ENCODE results near the gene ALDH4A1. TPM values are rescaled to one million over a fixed set of nuclear protein-coding genes. Genes with fewer than 3 reads are reported as not detected.

Gene ALDH4A1
- total and polyA plus RNA-seq, 7 donors, result 19.5 to 81.1 (median 31.9) TPM

- H3K9me3 ChIP-seq, result no peaks in the 10 kb centered on the region
These were observed 44.2 kb downstream of the ALDH4A1 start for GRCh38 chr1:18858070-18858688.

GRCh38 chr1:18856435-18856834 lies 45.9 kb downstream of the ALDH4A1 start:
- no peaks in the 10 kb centered on the region for H3K36me3 ChIP-seq (ENCODE audit: insufficient read depth in 1 of 2, low read depth in 1 of 2)
- no peak for TF ChIP-seq CTCF (IDR thresholded peaks at IDR 0.05)
- no peak for DNase-seq
- H3K4me3 ChIP-seq, result no peak overlapping the region
- ATAC-seq, result no peak
- peaks cover 0 to 6% (median 0%) of the 10 kb centered on the region in 3 donors for H3K27me3 ChIP-seq (ENCODE audit: insufficient read depth in 3 of 3, low read length in 2 of 3)
- H3K9me3 ChIP-seq, result no peaks in the 10 kb centered on the region
- no peaks in the 10 kb centered on the region for H3K4me1 ChIP-seq
- no peak overlapping the region for H3K27ac ChIP-seq
- intact Hi-C loops (cut with DNase I), result no loop called here
- WGBS, 3 donors, result 98 to 100% (median 98%) methylated on average over 1 of the region's 1 CpG

More at GRCh38 chr1:18858070-18858688, 44.2 kb downstream of the ALDH4A1 start:
- Histone ChIP-seq H3K36me3 (ENCODE audit: insufficient read depth in 1 of 2, low read depth in 1 of 2) (no peaks in the 10 kb centered on the region), H3K27ac (no peak overlapping the region), H3K4me1 (no peaks in the 10 kb centered on the region), H3K4me3 (no peak overlapping the region), H3K27me3 (ENCODE audit: insufficient read depth in 3 of 3, low read length in 2 of 3) (no peaks in the 10 kb centered on the region)
- DNase-seq (no peak), ATAC-seq (no peak)
- no peak for TF ChIP-seq CTCF (IDR thresholded peaks at IDR 0.05)
- WGBS, 3 donors, result 93 to 96% (median 94%) methylated on average over 7 of the region's 7 CpGs
- intact Hi-C loops (cut with DNase I), result no loop called here

GRCh38 chr1:18855573-18855972 lies 46.8 kb downstream of the ALDH4A1 start:
- intact Hi-C loops (cut with DNase I), result no loop called here
- 58 to 66% (median 65%) methylated on average over 6 of the region's 6 CpGs for WGBS, 3 donors
- TF ChIP-seq CTCF (IDR thresholded peaks at IDR 0.05), result no peak

GRCh38 chr1:18854331-18855025 lies 47.9 kb downstream of the ALDH4A1 start:
- DNase-seq (no peak), ATAC-seq (no peak)
- intact Hi-C loops (cut with DNase I), result no loop called here
- Histone ChIP-seq H3K4me3 (no peak overlapping the region), H3K9me3 (no peaks in the 10 kb centered on the region), H3K27me3 (ENCODE audit: insufficient read depth in 3 of 3, low read length in 2 of 3) (peaks cover 0 to 6% (median 2%) of the 10 kb centered on the region in 3 donors), H3K36me3 (ENCODE audit: insufficient read depth in 1 of 2, low read depth in 1 of 2) (no peaks in the 10 kb centered on the region), H3K27ac (no peak overlapping the region), H3K4me1 (no peaks in the 10 kb centered on the region)
- WGBS, 3 donors, result 89 to 92% (median 90%) methylated on average over 49 of the region's 49 CpGs
- TF ChIP-seq CTCF (IDR thresholded peaks at IDR 0.05), result no peak

More at GRCh38 chr1:18855573-18855972, 46.8 kb downstream of the ALDH4A1 start:
- Histone ChIP-seq H3K36me3 (ENCODE audit: insufficient read depth in 1 of 2, low read depth in 1 of 2) (no peaks in the 10 kb centered on the region), H3K4me3 (no peak overlapping the region), H3K27me3 (ENCODE audit: insufficient read depth in 3 of 3, low read length in 2 of 3) (peaks cover 0 to 6% (median 2%) of the 10 kb centered on the region in 3 donors), H3K4me1 (no peaks in the 10 kb centered on the region), H3K9me3 (no peaks in the 10 kb centered on the region), H3K27ac (no peak overlapping the region)
- DNase-seq (no peak), ATAC-seq (no peak)
